Caco-2 (cell line): ENCODE results near the gene RNF175. TPM values are rescaled to one million over a fixed set of nuclear protein-coding genes. Genes with fewer than 3 reads are reported as not detected.

ENCODE experiments used
- BruUV-seq: library from RNA; stranded (reverse); fragments of 400-500 nt; replicated peaks from 2 replicates; lab custom pipeline; 2021; lab: Mats Ljungman, UMichigan
- CTCF ChIA-PET: fragments of 300-600 bp; sonication (Branson Sonifier 250); formaldehyde crosslinking; loops from one replicate; lab custom pipeline; 2022; ENCODE audit warnings: antibody characterized with exemption; lab: Charles Lee
- POLR2A ChIA-PET: fragments of 300-600 bp; sonication (Branson Sonifier 250); formaldehyde crosslinking; loops from one replicate; lab custom pipeline; 2022; ENCODE audit warnings: antibody characterized with exemption; lab: Charles Lee
- DNase-seq, 2 experiments: peaks; one replicate each; pipeline versions ENCODE4 v3.0.0 to v3.0.0-alpha.2; 2020 to 2022
- H3K27me3 ChIP-seq: replicated peaks from 2 replicates; pipeline ENCODE4 v1.6.0; 2011; ENCODE audit warnings: low read length; ENCODE audit not compliant: control insufficient read depth, insufficient read depth
- H3K36me3 ChIP-seq: 2 replicates; pipeline ENCODE4 v1.5.1; 2011; ENCODE audit warnings: low read length; ENCODE audit not compliant: control insufficient read depth, insufficient read depth
- H3K4me1 ChIP-seq: fragments of 250-450 bp; sonication (Bioruptor Pico); 2 replicates; pipeline ENCODE4 v1.5.1; 2020; ENCODE audit warnings: mild to moderate bottlenecking
- H3K4me3 ChIP-seq: 2 replicates; pipeline ENCODE4 v1.5.1; 2011; ENCODE audit warnings: low read depth, mild to moderate bottlenecking, control low read depth, low read length
- H3K9me3 ChIP-seq: fragments of 250-450 bp; sonication (Bioruptor Pico); 2 replicates; pipeline ENCODE4 v1.5.1; 2020; ENCODE audit warnings: mild to moderate bottlenecking, moderate library complexity
- H3K27ac Mint-ChIP-seq: one replicate; pipeline ENCODE4 v1.8.0; 2022; ENCODE audit warnings: mixed read lengths; ENCODE audit not compliant: unreplicated experiment
- H3K27me3 Mint-ChIP-seq: one replicate; pipeline ENCODE4 v1.8.0; 2022; ENCODE audit warnings: mixed read lengths; ENCODE audit not compliant: insufficient read depth, unreplicated experiment
- H3K36me3 Mint-ChIP-seq: one replicate; pipeline ENCODE4 v1.8.0; 2022; ENCODE audit warnings: mild to moderate bottlenecking, mixed read lengths; ENCODE audit not compliant: insufficient read depth, unreplicated experiment
- H3K4me1 Mint-ChIP-seq: one replicate; pipeline ENCODE4 v1.8.0; 2022; ENCODE audit warnings: low read depth, mixed read lengths; ENCODE audit not compliant: unreplicated experiment
- H3K4me3 Mint-ChIP-seq: one replicate; pipeline ENCODE4 v1.8.0; 2022; ENCODE audit warnings: mild to moderate bottlenecking, moderate library complexity, mixed read lengths; ENCODE audit not compliant: unreplicated experiment
- H3K9me3 Mint-ChIP-seq: one replicate; pipeline ENCODE4 v1.8.0; 2022; ENCODE audit warnings: mixed read lengths; ENCODE audit not compliant: unreplicated experiment
- CTCF ChIP-seq, 2 experiments: fragments of 200-600 bp in 1 of 2; IDR thresholded peaks; 1 replicate in 1 of 2; 2 replicates in 1 of 2; pipeline versions ENCODE4 v1.5.1 to v1.8.0; 2011 to 2022; ENCODE audit warnings: antibody characterized with exemption in 1 of 2, control low read depth in 1 of 2, inconsistent platforms in 1 of 2, low read depth in 1 of 2, low read length in 1 of 2, mild to moderate bottlenecking in 1 of 2, moderate library complexity in 1 of 2; ENCODE audit not compliant: insufficient read depth in 1 of 2, severe bottlenecking in 1 of 2, unreplicated experiment in 1 of 2
- intact Hi-C: fragments of 100-400 bp; cut with micrococcal nuclease; formaldehyde crosslinking; loops from one replicate; pipeline ENCODE4 v1.10.0; 2022; ENCODE audit not compliant: unreplicated experiment
- total RNA-seq: library from RNA; stranded (reverse); gene quantifications from 2 replicates; pipeline ENCODE4 v1.2.3, GENCODE V29; 2022

RNF175 gene
- total RNA-seq, 1 experiment from 2014 or later: not detected

- ChIA-PET POLR2A (no interaction called here), CTCF (no interaction called here)
- no peaks in the 10 kb centered on the region for H3K9me3 Mint-ChIP-seq
- no peak for TF ChIP-seq CTCF (IDR thresholded peaks at IDR 0.05; ENCODE audit: insufficient read depth in 1 of 2, low read depth in 1 of 2, low read length in 1 of 2, severe bottlenecking in 1 of 2, unreplicated experiment in 1 of 2)
- no peaks in the 10 kb centered on the region for H3K27me3 ChIP-seq
- H3K4me1 ChIP-seq: no peaks in the 10 kb centered on the region
- no peaks in the 10 kb centered on the region for H3K9me3 ChIP-seq
- peaks cover 8% of the 10 kb centered on the region for H3K27me3 Mint-ChIP-seq
- H3K4me3 ChIP-seq: no peak overlapping the region
- no peak overlapping the region for H3K4me3 Mint-ChIP-seq
- no peak for DNase-seq
- H3K36me3 ChIP-seq: no peaks in the 10 kb centered on the region
- intact Hi-C loops: no loop called here
- no TSS peak for BruUV-seq
- H3K4me1 Mint-ChIP-seq: no peaks in the 10 kb centered on the region
- H3K36me3 Mint-ChIP-seq: no peaks in the 10 kb centered on the region
- no peak overlapping the region for H3K27ac Mint-ChIP-seq
Measured at GRCh38 chr4:153780221-153780620, 20.4 kb upstream of the RNF175 start.

- TF ChIP-seq CTCF (IDR thresholded peaks at IDR 0.05; ENCODE audit: insufficient read depth in 1 of 2, low read depth in 1 of 2, low read length in 1 of 2, severe bottlenecking in 1 of 2, unreplicated experiment in 1 of 2): no peak
- Mint-ChIP-seq H3K4me3 (no peak overlapping the region), H3K4me1 (no peaks in the 10 kb centered on the region), H3K27ac (no peak overlapping the region), H3K36me3 (no peaks in the 10 kb centered on the region), H3K27me3 (peaks cover 8% of the 10 kb centered on the region), H3K9me3 (no peaks in the 10 kb centered on the region)
- intact Hi-C loops: loop anchor here (10.0 kb wide), 1 partner anchor 726 kb away; no protein-coding TSS in a partner anchor
- DNase-seq: no peak
- POLR2A ChIA-PET: no interaction called here
- Histone ChIP-seq H3K27me3 (no peaks in the 10 kb centered on the region), H3K9me3 (no peaks in the 10 kb centered on the region), H3K36me3 (no peaks in the 10 kb centered on the region), H3K4me1 (no peaks in the 10 kb centered on the region), H3K4me3 (no peak overlapping the region)
- no TSS peak for BruUV-seq
- CTCF ChIA-PET: interaction anchor here (0.5 kb wide), 1 partner anchor 115 kb away, joined by 3 read pairs; no protein-coding TSS in a partner anchor
Measured at GRCh38 chr4:153778383-153778782, 18.6 kb upstream of the RNF175 start.

DNA sequence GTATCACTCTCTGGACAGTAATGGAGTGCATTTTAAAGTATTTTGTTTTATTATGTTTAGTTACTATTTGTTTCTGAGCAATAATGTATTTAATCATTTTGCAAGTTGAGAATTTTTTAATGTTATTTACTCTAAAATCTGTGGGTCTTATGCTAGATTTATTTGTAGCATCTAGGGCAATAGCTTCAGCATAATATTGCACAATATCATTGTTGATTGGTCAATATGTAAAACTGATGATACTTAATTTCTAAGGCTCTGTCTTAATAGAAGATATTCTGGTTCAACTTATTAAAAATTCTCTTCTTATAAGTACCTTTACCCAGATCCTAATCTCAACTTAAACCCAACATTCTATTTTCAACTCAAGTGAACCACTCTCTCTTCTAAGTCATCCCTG, 17.6 kb upstream of the RNF175 start:
- intact Hi-C loops: loop anchor here (10.0 kb wide), 1 partner anchor 727 kb away; no protein-coding TSS in a partner anchor
- Mint-ChIP-seq H3K36me3 (no peaks in the 10 kb centered on the region), H3K27ac (no peak overlapping the region), H3K9me3 (no peaks in the 10 kb centered on the region), H3K4me3 (no peak overlapping the region), H3K27me3 (peaks cover 16% of the 10 kb centered on the region), H3K4me1 (no peaks in the 10 kb centered on the region)
- POLR2A ChIA-PET: no interaction called here
- CTCF ChIA-PET: interaction anchor here (1.1 kb wide), 1 partner anchor 8 kb away, joined by 3 read pairs; no protein-coding TSS in a partner anchor
- no peak for DNase-seq
- H3K9me3 ChIP-seq: no peaks in the 10 kb centered on the region
- H3K27me3 ChIP-seq: no peaks in the 10 kb centered on the region
- H3K4me3 ChIP-seq: no peak overlapping the region
- H3K4me1 ChIP-seq: no peaks in the 10 kb centered on the region
- BruUV-seq: no TSS peak
- no peaks in the 10 kb centered on the region for H3K36me3 ChIP-seq
- TF ChIP-seq CTCF (IDR thresholded peaks at IDR 0.05; ENCODE audit: insufficient read depth in 1 of 2, low read depth in 1 of 2, low read length in 1 of 2, severe bottlenecking in 1 of 2, unreplicated experiment in 1 of 2): no peak
